DMS79 (cell line): ENCODE results near the gene APBB1.

Experiments used
- DNase-seq: peaks from one replicate; lab custom pipeline; 2025; lab: John Stamatoyannopoulos, UW

The APBB1 gene

DNA sequence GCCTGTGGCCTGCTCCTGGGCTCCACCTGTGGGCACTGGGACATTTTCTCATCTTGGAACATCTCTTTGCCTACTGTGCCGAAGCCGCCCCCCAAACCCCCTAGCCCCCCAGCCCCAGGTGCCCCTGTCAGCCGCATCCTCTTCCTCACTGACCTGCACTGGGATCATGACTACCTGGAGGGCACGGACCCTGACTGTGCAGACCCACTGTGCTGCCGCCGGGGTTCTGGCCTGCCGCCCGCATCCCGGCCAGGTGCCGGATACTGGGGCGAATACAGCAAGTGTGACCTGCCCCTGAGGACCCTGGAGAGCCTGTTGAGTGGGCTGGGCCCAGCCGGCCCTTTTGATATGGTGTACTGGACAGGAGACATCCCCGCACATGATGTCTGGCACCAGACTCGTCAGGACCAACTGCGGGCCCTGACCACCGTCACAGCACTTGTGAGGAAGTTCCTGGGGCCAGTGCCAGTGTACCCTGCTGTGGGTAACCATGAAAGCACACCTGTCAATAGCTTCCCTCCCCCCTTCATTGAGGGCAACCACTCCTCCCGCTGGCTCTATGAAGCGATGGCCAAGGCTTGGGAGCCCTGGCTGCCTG is 27.3 kb downstream of the APBB1 start:
- no peak for DNase-seq

GRCh38 chr11:6390718-6391469 is 28.0 kb downstream of the APBB1 start:
- DNase-seq, result no peak

- DNase-seq, result peak; percentile 84
Measured at GRCh38 chr11:6389905-6390717, 28.8 kb downstream of the APBB1 start, which contains the start of gene SMPD1. SMPD1 (plus strand) TSS chr11:6390474; CDS start chr11:6390599, 125 bp downstream.

- DNase-seq, result no peak
Measured at GRCh38 chr11:6388748-6389147, 30.1 kb downstream of the APBB1 start.

DNA sequence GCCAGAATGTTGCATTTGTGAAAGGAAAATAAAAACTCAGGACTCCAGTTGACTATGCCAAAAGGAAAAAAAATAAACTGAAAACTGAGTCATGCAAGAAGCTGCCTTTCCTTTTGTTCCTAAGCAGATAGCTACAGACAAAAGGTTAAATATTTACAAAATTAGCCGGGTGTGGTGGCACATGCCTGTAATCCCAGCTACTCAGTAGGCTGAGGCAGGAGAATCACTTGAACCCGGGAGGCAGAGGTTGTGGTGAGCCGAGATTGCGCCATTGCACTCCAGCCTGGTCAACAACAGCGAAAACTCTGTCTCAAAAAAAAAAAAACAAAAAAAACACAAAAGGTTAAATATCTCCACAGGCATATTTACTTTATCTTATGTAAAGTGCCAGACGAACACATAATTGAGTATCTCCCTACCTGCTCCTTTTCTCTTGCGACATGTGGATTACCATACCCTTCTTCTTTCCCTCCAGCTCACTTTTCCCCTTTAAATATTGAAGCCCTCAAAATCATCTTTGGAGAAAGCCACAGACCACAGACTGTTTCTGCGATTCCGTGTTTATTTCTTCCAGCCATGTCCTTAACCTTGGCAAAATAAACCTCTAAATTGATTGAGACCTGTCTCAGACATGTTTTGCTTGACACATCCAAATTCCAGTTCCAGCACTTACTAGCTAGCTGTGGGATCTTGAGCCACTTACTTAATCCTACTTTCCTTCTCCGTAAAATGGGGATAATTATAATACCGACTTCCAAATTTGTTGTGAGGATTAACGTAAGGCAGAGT is 30.9 kb downstream of the APBB1 start:
- no peak for DNase-seq

GRCh38 chr11:6385046-6385777 is 33.7 kb downstream of the APBB1 start:
- no peak for DNase-seq

GRCh38 chr11:6378640-6378989 is 40.3 kb downstream of the APBB1 start:
- DNase-seq, result no peak

DNA sequence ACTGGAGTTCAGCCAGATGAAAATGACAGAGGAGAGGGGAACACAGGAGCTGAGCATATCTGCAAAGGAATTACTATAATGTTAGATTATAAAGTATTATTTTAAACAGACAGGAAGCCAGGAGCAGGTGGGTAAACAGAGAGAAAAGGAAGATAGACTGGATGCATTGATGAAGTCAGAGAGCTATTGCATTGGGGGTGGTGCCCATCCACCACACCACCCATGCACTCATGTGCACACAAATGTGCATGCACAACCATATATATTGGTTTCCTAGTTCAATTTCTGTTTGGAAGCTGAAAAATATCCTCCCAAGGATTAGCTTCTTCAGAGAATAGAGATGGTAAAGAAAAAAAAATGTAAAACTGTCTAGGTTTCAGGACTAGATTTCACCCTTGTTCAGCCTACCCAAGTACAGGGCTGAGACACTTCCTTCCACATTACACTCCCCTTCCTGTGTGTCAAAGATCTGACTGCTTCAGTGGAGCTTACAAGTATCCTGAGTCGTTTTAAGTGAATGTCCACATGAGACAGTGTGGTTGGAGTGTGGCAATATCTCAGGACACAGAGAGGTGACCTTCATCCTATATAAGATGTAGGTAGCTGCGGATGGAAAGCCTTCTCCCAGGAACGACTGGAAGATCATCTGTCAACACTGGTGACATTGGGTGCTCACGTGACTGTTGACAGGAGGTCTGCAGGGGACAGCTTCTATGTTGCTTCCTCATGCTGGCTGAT is 40.8 kb downstream of the APBB1 start:
- DNase-seq, result no peak

DNA sequence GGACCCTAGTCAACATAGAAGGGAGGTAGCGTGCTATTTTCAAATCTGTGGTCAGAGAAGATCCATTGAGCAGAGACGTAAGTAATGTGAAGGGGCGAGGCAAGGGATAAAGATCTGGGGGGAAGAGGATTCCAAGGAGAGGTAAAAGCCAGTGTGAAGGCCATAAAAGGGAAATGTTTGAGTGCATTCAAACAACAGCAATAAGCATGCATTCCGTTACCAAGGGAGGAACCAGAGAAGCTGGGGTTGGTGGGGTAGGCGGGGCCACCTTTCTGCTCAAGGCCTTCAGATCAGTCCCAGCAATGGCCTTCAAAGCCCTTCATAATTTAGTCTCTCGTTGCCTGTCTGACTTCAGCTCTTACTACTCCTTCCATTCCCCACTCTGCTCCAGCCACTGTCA is 47.1 kb downstream of the APBB1 start:
- DNase-seq, result no peak

DNA sequence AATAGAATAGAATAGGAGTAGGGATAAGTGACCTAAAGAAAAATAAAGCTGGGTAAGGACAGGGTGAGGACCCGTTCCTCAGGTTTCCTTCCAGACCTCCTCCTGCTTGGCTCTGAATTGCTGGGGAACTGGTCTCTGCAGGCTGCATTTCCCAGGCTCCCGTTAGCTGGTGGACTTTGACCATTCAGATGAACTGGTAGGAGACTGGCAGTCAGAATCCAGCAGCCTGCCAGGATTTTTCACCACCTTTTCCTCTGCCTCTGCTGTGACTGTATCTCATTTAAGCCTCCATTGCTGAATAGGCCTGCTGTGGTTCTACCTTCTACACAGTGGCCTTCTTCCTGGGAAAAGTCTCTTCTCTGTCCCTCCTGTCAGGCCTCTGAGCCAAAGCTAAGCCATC is 53.2 kb downstream of the APBB1 start:
- no peak for DNase-seq

- DNase-seq, result peak; percentile 46
Measured at GRCh38 chr11:6362873-6363678, 55.8 kb downstream of the APBB1 start.

DNA sequence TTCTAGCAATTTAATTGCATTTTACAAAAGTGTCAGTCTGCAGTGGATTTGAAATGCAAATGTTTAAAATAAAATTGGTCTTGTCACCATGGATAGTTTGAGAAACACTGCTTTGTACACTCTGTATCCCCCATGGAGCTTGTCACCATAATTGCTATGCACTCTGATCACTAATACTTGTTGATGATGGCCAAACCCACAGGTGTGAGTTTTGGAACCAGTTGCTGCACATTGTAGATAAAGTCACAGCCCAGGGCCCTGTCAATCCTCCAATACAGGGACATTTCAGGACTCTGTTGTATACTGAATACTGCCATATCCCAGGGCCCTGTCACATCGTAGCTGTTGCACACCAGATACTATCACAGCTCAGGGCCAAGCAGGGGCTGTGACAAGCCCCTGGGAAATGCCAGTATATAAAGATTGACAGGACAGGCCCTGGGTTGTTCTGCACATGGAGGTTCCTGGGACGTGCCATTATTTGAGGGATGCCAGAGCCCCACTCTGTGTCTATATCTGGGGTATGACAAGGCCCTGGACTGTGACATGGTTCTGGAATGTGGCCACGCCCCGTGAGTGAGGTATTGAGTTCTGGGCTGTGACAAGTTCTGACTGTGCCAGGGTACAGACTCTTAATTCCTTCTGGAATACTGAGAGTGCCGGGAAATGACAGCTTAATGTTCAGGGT is 56.6 kb downstream of the APBB1 start:
- DNase-seq, result no peak

DNA sequence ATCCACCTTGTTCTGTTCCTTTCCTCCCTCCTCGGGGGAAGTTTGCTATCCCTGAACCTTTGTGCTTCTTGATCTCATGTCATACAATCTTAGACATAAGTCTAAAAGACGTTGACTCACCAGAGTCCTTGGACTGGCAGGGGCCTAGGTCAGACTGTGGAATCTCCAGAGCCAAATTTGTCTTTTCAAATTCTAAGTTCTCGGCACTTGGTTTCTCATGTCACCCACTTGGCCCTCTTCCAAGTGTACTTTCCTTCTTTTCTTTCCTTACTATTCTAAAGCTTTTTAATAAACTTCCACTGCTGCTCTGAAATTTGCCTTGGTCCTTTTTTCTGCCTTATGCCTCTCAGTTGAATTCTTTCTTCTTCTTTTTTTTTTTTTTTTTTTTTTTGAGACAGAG is 58.7 kb downstream of the APBB1 start:
- no peak for DNase-seq

GRCh38 chr11:6357222-6357621 is 61.7 kb downstream of the APBB1 start:
- DNase-seq, result no peak

DNA sequence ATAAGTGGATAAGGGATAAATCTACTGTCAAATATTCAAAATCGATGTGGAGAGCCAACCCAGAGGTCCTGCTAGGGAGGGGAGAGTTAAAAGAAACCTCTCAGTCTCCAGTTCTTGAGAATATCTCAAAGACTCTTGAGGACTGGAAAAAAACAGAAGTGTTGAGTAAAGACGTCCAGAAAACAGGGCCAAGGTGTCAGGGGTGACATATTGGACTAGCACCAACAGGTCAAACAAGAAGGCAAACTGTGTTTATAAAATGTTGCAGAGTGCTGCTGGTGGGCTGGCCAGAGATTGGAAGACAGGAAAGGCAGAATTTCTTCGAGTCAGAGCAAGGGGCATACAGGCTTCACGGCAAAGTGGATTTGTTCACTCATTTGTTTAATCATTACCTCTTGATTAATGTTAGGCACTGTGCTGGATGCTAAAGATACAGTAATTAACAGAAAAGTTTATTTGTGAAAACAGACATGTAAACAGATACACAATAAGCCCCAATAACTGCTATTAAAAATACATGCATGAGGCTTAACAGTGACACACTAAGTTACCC is 62.3 kb downstream of the APBB1 start:
- DNase-seq, result no peak

DNA sequence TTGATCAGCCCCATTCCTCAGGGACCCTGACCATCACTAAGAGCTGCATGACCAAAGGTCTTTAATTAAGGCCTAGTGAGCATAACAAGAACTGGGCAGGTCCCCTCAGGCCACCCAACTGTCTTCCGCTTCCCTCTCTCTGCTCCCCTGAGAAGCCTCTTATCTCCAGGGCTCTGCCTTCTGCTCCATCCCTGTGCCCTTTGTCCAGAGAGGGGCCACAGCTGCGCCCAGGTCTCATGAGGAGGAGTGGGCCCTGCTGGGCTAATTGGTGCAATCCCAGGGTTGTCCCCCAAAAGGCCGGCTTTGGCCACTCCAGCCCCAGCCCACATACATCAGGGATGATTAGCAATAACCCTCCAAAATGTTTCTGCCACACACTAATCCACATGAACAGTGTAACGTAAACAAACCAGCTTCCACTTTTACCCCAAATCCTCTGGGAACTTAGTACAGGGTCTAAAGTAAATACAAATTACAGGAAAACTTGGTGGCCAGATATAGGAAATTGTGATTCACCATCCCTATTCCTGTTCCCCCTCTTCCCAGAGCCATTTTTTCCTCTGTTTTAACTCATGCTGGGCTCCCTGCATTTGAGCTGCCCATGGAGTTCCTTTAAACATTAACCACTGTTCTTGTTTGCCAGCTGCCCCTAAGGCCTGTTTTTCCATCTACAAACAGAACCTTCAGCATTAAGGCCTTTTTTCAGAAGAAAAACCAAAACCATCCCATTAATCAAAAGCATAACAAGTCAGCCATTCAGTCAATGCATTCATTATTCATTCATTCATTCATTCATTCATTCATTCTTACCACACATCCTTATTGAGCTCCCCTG is 64.0 kb downstream of the APBB1 start:
- no peak for DNase-seq

DNA sequence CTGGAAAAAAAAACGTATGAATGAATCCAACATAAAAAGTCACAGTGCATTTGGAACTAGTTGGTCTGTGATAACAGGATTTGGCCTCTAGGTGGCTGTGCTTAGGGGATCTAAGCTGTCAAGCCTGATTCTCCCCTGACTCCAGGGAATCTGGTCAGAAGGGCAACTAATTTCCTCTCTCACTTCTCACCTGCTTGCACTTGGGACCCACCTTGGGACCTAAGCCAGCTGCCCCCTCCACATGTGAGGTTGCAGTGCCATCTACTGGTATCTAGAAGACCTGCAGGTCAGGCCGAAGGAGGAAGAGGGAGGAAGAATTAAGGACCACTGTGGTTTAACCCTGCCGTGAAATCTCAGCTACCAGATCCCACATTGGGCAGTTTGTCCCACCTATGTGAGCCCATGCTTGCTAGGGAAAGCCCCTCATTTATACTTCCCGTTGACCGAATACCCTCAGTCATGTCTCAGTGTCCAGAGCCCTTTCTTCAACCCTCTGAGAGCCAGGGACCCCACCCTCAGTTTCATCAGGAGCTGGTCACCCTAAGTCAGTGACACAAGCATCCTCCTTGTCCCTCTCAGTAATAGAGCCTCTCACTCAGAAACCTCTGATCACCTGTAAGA is 65.4 kb downstream of the APBB1 start:
- DNase-seq, result peak; percentile 62
